ENCODE data around the gene NFYC. TPM values are rescaled to one million over a fixed set of nuclear protein-coding genes. Genes with fewer than 3 reads are reported as not detected.

NFYC gene
- total RNA-seq, 1 experiment from 2014 or later = 63.3 TPM

GRCh38 chr1:40758578-40759343, 67.3 kb downstream of the NFYC start:
- peaks cover 15 to 27% of the 10 kb centered on the region in 2 experiments for H3K36me3 ChIP-seq (ENCODE audit: control insufficient read depth in 1 of 2, insufficient read depth in 2 of 2, low read length in 2 of 2)
- TF ChIP-seq POLR2AphosphoS5 (IDR thresholded peaks at IDR 0.05; ENCODE audit: low read depth, low read length) = no peak
- no peak for TF ChIP-seq CEBPB (IDR thresholded peaks at IDR 0.05; ENCODE audit: low read depth)
- no peak for TF ChIP-seq POLR2A (IDR thresholded peaks at IDR 0.05; ENCODE audit: borderline replicate concordance, extremely low read depth, insufficient read depth, insufficient read length)
- no peak for TF ChIP-seq ELF1 (IDR thresholded peaks at IDR 0.05; ENCODE audit: borderline replicate concordance, low read depth)
- no peak for TF ChIP-seq EZH2phosphoT487 (IDR thresholded peaks at IDR 0.05; ENCODE audit: borderline replicate concordance)
- RAD21 ChIA-PET (ENCODE audit: low non-redundant PET in 1 of 2, low total read pairs in 2 of 2, uncharacterized antibody in 2 of 2, unreplicated experiment in 2 of 2) = no interaction called here
- H3K9ac ChIP-seq (ENCODE audit: low read length) = no peak overlapping the region
- no peaks in the 10 kb centered on the region for H3K9me3 ChIP-seq (ENCODE audit: control insufficient read depth in 1 of 2, insufficient read depth in 1 of 2, low read depth in 1 of 2, low read length in 2 of 2)
- POLR2A ChIA-PET = no interaction called here
- H4K20me1 ChIP-seq (ENCODE audit: insufficient read depth) = no peaks in the 10 kb centered on the region
- no peaks in the 10 kb centered on the region for H3K9me2 ChIP-seq (ENCODE audit: insufficient read depth)
- H3K4me2 ChIP-seq (ENCODE audit: low read length) = no peak overlapping the region
- no peaks in the 10 kb centered on the region for H3K79me2 ChIP-seq (ENCODE audit: insufficient read depth, low read length)
- CTCF ChIA-PET = no interaction called here
- DNase-seq (ENCODE audit: low read depth, low spot score) (no peak), ATAC-seq (no peak)
- intact Hi-C loops (cut with micrococcal nuclease) = no loop called here
- no peaks in the 10 kb centered on the region for H3K27me3 ChIP-seq (ENCODE audit: insufficient read depth, low read length)
- no peak overlapping the region for H3K27ac ChIP-seq (ENCODE audit: low read depth, low read length)
- no peaks in the 10 kb centered on the region for H3K4me1 ChIP-seq (ENCODE audit: control insufficient read depth in 1 of 2, insufficient read depth in 2 of 2, low read length in 2 of 2)
- no TSS peak for BruUV-seq (replicated peaks)
- H2AFZ ChIP-seq (ENCODE audit: low read depth, low read length, poor library complexity, severe bottlenecking) = no peak overlapping the region
- H3K4me3 ChIP-seq (replicated peaks in 1 of 2; ENCODE audit: low read depth in 1 of 2, low read length in 2 of 2) = no peak overlapping the region

GRCh38 chr1:40760984-40761383, 69.5 kb downstream of the NFYC start:
- CTCF ChIA-PET = interaction anchor here (1.4 kb wide), 1 partner anchor 13 kb away, joined by 3 read pairs; no protein-coding TSS in a partner anchor
- peaks cover 20 to 21% of the 10 kb centered on the region in 2 experiments for H3K36me3 ChIP-seq (ENCODE audit: control insufficient read depth in 1 of 2, insufficient read depth in 2 of 2, low read length in 2 of 2)

More at GRCh38 chr1:40760984-40761383, 69.5 kb downstream of the NFYC start:
- Histone ChIP-seq H3K27me3 (ENCODE audit: insufficient read depth, low read length) (no peaks in the 10 kb centered on the region), H3K4me2 (ENCODE audit: low read length) (no peak overlapping the region), H3K9ac (ENCODE audit: low read length) (no peak overlapping the region), H3K27ac (ENCODE audit: low read depth, low read length) (no peak overlapping the region), H3K4me3 (replicated peaks in 1 of 2; ENCODE audit: low read depth in 1 of 2, low read length in 2 of 2) (no peak overlapping the region), H3K4me1 (ENCODE audit: control insufficient read depth in 1 of 2, insufficient read depth in 2 of 2, low read length in 2 of 2) (no peaks in the 10 kb centered on the region), H3K79me2 (ENCODE audit: insufficient read depth, low read length) (no peaks in the 10 kb centered on the region), H3K9me2 (ENCODE audit: insufficient read depth) (no peaks in the 10 kb centered on the region), H2AFZ (ENCODE audit: low read depth, low read length, poor library complexity, severe bottlenecking) (no peak overlapping the region), H3K9me3 (ENCODE audit: control insufficient read depth in 1 of 2, insufficient read depth in 1 of 2, low read depth in 1 of 2, low read length in 2 of 2) (no peaks in the 10 kb centered on the region), H4K20me1 (ENCODE audit: insufficient read depth) (no peaks in the 10 kb centered on the region)
- no peak for ATAC-seq
- no TSS peak for BruUV-seq (replicated peaks)
- no peak for TF ChIP-seq EGR1 (IDR thresholded peaks at IDR 0.05; ENCODE audit: low read depth)
- no peak for TF ChIP-seq SRF (IDR thresholded peaks at IDR 0.05; ENCODE audit: low read depth)
- TF ChIP-seq FOSL1 (IDR thresholded peaks at IDR 0.05; ENCODE audit: low read depth) = no peak
- no peak for TF ChIP-seq RAD21 (IDR thresholded peaks at IDR 0.05; ENCODE audit: low read depth)
- TF ChIP-seq YY1 (IDR thresholded peaks at IDR 0.05; ENCODE audit: extremely low read depth, insufficient replicate concordance, low read depth, low read length) = no peak
- no peak for TF ChIP-seq ZNF274 (IDR thresholded peaks at IDR 0.05; ENCODE audit: low read depth, low read length)
- no peak for TF ChIP-seq POLR2A (IDR thresholded peaks at IDR 0.05; ENCODE audit: borderline replicate concordance, extremely low read depth, insufficient read depth, insufficient read length)
- no peak for TF ChIP-seq ZFX (IDR thresholded peaks at IDR 0.05)
- POLR2A ChIA-PET = no interaction called here
- intact Hi-C loops (cut with micrococcal nuclease) = no loop called here
- no peak for DNase-seq (ENCODE audit: low read depth, low spot score)
- RAD21 ChIA-PET (ENCODE audit: low non-redundant PET in 1 of 2, low total read pairs in 2 of 2, uncharacterized antibody in 2 of 2, unreplicated experiment in 2 of 2) = no interaction called here
